Measurements from ENCODE around the gene BID.

- TF ChIP-seq CTCF (IDR thresholded peaks at IDR 0.05; ENCODE audit: insufficient read depth, low read depth, low read length) = no peak
- no peak for TF ChIP-seq EZH2 (IDR thresholded peaks at IDR 0.05; ENCODE audit: insufficient read depth, low read length)
These were observed 563 bp downstream of the BID start for GRCh38 chr22:17773606-17774205.
